HG02623 (cell line): Measurements from ENCODE around the gene OR51B5.
A peak's percentile ranks its signal among the peaks of the same experiment; 100 is the strongest.
"Not testable (repeated sequence)": the region's sequence is repeated elsewhere in the genome, so short reads cannot be mapped to it uniquely, and the experiment has no call there.

Source experiments
- ATAC-seq: cut with Tn5 transposase; IDR thresholded peaks from one replicate; pipeline ENCODE4 v1.9.1; 2021; ENCODE audit warnings: moderate library complexity; ENCODE audit not compliant: unreplicated experiment

The OR51B5 gene, protein sequence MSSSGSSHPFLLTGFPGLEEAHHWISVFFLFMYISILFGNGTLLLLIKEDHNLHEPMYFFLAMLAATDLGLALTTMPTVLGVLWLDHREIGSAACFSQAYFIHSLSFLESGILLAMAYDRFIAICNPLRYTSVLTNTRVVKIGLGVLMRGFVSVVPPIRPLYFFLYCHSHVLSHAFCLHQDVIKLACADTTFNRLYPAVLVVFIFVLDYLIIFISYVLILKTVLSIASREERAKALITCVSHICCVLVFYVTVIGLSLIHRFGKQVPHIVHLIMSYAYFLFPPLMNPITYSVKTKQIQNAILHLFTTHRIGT

DNA sequence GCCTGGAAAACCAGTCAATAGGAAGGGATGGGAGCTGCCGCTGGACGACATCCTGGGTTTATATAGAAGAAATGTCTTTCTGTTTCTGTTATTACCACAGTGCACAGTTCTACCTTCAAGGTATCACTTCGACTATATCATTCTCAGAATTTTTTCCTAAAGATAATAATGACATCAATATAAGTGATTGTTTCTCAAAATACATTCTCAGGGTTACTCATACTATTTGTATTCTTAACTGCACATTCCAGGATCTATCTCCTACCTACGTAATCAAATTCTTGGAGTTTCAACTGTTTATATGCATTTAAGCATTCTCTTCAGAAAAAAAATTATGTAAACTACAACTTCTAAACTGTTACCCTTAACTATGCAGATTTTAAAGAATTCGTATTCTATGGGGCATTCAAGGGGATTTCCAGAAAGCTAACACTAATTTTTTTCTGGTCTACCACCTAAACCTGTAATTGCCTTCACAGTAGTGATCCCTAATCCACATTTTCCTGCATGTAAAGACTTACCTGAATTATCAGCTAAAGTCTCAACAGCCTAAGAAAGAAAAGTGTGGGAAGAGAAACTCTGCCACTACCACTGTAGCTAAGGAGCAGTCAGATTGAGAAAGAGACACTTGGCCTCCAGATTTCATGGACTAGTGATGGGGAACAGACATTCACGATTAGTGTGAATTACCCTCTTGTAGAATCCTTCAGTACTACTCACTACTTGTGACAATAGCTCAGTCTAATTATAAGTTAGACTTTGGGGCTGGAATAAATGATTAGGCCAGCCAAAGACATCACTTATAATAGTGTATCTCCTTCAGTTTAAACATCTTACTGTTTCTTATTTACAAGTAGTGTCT, at the start of gene OR51B5:
Gene OR51B5, minus strand, starts transcription at position 51 of the 862 bp plus-strand sequence. Its CDS starts 0 bp downstream, at position 51.
- ATAC-seq, result no peak

DNA sequence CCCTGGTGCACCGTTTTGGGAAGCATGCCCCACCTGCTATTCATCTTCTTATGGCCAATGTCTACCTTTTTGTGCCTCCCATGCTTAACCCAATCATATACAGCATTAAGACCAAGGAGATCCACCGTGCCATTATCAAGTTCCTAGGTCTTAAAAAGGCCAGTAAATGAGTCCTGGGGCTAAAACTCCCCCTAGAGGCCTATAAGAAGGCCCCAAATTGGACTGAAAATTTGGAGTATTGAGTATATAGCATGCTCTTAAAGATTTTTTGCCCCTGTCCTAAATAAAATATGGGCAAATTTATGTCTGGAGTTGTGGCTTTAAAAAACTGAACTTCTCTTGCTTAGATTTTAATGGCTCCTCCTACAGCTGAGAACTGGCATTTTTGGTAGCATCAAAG, 46.9 kb upstream of the OR51B5 start:
- ATAC-seq, result no peak

DNA sequence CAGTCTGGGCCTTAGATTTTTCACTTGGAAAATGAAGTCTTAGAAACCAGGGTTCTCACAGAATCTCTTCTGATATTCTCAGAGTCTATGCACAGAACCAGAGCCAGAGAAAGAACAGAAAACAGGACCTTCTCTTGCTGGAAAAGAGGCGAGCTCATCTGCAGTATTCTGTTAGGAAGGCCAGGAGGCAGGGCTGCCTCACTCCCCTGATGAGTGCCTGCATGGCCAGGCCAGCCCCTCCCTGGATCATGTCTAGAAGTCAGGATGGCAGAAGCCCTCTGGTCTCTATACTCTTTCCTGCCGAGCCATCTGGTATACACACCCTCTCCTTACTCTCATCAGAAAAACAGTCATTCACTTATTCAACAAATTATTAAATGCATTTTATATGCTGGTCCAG, 41.0 kb upstream of the OR51B5 start:
- no peak for ATAC-seq

DNA sequence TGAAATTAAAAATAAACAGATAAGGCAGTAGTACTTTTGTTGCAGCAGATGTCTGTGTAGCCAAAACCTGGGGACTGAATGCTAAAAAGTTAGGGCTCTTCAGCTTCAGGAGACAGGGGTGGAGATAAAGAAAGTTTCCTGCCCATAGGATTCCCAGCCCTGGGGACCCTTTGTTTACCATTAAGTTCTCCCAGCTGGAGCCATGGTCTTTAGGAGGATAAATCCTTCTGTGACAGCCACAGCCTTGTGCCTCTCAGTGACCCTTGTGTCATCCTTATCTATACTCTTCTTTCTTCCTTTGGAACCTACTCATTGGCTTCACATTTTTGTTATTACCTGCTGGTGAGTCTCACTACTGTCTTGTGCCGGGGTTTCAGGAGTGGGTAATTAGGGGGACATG, 40.3 kb upstream of the OR51B5 start, which contains the start of gene OR51M1:
Gene OR51M1, plus strand, starts transcription at position 237 of the 400 bp plus-strand sequence. CDS start 5,587 bp downstream, outside the sequence.
- no peak for ATAC-seq

DNA sequence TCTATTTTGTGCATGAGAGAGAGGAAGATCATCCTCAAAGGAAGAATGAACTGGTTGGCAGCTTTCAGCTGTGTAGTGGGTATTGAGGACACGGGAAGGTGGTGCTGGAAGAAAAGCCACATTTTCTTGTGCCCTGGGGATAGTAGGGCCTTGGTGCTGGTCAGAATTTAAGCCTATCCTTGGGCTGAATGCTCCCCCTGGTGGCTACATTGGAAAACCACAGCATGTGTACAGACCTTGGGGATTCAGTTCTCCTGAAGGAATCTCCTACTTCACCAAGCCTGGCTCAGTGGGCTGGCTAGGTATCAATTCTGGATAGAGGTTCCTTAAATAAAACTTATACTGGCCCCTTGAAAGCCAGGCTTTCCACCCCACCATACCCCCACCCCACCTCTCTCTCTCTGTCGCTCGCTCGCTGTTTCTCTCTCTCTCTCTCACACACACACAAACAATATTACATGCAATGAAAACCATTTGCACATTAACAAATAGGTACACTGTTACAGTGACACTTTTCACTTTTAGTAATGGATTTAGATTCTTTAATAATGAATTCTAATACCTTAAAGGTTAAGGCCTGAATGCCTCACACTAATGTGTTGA, 37.5 kb upstream of the OR51B5 start:
- peak; percentile 89 for ATAC-seq

DNA sequence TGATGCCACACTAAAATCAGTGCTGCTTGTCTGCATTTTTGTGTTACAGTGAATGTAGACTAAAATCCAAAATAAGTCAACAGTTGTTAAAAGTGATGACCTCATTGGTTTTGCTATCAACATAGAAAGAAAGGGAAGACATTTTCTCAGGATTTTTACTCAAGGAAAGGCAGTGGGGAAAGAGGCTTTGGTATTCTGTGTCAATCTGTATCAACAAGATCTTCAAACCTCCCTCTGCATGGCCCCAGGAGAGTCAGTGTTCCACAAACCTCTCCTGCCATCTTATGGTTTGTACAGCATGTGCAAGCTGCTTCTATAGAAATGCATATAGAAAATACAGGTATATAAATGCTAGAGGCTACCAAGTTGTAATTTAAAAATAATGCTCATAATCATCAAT, 26.5 kb upstream of the OR51B5 start:
- ATAC-seq, result no peak

DNA sequence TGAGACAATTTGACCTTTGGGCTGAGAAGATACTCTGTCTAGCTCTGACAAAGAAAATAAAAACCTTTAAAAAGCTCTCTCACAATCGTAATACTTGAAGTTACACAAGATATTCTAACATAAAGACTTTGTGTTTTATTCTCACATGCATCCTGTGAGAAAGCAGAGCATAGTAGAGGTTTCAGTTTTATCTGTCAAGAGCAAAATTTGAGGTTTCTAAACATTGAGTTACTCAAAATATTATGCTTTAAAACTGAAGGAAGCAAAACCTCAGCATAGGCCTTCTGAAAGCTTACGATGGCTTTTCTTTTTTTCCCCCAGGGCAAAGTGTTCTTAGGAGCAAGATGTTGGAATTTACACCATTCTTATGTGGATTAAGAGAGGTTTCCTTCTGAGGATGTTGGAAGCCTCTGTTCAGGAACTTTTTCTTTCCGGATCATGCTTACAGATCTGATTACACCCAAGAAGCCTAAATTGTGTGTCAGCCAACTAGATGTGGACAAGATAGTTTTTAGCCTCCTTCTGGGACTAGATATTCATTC, 25.2 kb upstream of the OR51B5 start:
- no peak for ATAC-seq

DNA sequence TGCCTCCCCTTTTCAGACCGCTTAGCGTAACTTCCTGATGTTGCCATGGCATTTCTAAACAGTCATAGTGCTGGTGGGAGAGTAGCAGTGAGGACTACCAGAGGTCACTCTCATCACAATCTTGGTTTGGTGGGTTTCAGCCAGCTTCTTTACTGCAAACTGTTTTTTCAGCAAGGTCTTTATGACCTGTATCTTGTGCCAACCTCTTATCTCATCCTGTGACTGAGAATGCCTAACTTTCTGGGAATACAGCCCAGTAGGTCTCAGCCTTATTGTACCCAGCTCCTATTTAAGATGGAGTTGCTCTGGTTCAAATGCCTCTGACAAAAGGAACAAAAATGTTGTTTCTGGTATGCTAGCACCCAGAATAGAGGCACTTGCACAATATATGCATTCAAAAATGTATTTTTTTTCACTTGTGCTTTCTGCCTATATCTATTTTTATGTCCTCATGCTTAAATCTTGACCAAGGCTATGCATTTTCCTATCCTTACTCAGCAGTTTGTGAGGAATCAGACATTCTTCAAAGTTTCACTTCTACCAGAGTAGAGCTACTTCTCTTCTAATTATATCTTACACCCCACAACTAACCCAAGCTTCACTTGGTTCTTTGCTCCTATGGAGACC, 24.2 kb upstream of the OR51B5 start:
- ATAC-seq, result no peak

DNA sequence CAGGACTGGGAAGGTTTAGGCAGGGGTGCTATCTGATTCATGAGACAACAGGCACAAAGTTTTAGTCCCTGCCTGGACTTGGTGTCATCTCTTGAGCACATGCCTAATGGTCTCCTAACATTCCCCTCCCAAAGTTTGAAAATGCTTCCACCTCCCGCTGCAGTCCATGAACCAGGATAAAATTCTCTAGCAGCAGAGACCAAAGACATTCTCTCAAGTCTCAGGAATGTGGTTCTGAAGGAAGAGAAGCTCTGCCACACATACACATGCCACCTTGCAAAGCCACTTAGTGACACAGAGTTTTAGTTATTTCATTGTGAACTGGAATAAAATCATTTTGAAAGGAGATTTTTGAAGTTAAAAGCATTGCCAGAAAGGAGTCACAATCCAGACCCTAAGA, 23.5 kb upstream of the OR51B5 start:
- no peak for ATAC-seq

DNA sequence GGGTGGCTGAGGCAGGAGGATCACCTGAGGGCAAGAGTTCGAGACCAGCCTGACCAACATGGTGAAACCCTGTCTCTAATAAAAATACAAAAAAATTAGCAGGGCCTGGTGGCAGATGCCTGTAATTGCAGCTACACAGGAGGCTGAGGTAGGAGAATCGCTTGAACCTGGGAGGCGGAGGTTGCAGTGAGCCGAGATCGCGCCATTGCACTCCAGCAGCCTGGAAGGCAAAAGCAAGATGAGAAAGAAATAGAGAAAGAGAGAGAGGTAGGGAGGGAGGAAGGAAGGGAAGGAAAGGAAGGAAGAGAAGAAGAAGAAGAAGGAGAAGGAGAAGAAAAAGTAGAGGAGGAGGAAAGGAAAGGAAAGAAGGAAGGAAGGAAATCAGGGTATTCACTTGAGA, 23.0 kb upstream of the OR51B5 start:
- ATAC-seq, result not testable (repeated sequence)

DNA sequence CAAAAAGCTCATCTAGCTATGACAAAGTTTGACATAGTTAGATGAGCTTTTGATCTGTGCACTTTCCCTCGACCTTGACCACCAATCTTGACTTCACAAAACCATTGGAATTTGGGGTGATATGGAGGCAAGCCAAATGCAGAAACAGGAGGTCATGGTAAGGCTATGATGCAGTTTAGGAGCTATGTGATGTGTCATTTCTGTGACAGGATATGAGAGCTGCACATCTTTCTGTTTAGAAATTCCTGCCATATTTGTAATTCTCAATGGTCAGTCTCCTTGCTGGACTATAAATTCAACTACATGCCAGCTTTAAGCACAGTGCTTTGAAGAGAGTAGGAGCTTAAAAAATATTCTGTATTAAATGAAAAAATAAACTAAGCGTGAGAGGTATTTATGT, 20.9 kb upstream of the OR51B5 start:
- no peak for ATAC-seq

DNA sequence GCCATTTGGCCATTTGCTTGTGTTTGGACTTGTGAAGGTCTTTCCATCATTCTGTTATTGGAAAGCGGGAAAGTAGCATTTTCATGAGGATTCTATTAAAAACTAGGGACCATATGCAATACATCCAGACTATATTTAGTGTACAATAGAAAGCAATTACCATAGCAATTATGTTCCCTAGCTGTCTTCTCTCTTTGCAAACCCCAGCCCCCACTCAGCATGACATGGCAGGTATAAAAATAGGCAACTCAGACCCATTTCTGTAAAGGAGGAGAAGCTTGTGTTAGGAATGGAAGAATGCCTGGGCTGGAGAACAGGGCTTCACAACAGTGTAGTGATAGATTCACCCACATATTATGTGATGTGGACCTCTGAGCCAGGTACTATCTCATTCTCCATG, 20.4 kb upstream of the OR51B5 start:
- no peak for ATAC-seq

DNA sequence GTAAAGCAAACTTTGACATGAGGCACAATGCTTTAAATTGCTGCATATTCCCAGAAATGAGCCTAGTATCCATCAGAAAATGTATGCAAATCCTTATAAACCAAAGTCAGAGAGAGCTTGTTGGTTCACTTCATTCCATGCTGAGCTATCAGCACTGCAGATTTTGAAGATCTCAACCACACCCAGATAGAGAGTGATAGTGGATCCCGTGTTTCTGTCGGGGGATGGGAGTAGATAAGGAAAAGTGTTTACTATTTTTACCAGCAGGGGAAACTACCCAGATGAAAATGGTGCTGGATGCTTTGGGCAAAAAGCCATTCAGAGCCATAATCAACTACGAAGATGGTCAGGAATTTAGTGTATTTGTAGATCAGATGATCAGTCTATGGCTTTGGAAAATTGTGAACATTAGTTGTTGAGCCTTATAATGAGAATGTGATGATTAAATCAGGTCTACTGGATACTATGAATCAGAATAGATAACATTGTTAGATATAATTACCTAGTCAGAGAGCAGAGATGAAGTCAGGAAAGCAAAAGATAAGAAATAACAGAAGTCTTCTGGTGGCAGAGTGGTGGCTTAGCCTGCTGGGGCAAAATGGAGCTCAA, 18.8 kb upstream of the OR51B5 start:
- no peak for ATAC-seq

DNA sequence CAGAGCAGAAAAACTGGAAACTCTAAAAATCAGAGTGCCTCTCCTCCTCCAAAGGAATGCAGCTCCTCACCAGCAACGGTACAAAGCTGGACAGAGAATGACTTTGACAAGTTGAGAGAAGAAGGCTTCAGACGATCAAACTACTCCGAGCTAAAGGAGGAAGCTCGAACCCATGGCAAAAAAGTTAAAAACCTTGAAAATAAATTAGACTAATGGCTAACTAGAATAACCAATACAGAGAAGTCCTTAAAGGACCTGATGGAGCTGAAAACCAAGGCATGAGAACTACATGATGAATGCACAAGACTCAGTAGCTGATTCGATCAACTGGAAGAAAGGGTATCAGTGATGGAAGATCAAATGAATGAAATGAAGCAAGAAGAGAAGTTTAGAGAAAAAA, 12.7 kb upstream of the OR51B5 start:
- not testable (repeated sequence) for ATAC-seq

DNA sequence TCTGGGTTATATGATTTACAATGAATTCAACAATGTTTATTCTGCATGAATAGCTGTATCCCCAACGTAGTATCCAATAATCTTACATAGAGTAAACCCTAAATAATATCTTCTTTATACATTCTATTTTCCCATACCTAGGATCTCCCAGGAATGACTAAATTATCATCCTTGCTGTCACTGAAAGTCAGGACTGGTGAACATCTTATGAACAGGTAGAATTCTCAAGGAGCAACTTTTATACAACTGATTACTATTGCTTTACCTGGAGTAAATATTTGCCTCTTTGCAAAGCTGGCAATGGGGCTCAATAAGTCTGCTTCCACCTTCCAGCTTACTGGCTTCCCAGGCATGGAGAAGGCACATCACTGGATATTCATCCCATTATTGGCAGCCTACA, 7.9 kb upstream of the OR51B5 start, which contains the start of gene OR51B6:
Gene OR51B6, plus strand, starts transcription at position 301 of the 400 bp plus-strand sequence. Its CDS starts 0 bp downstream, at position 301.
- no peak for ATAC-seq

DNA sequence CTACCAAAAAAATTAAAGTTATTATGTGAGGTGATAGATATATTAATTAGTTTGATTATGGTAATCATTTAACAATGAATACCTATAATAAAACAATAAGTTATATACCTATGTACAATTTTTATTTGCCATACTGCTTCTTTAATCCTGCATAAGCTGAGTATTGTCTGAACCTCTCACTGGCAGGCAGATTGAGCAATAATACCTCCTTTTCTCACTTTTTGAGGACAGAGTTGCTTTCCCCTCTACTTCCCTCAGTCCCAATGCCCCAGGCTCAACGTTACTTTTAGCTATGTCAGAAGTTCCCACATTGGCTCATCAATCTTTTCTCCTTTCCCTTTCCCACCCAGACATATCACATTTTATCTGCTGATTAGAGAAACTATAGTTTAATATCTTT, 6.2 kb upstream of the OR51B5 start:
- ATAC-seq, result no peak

DNA sequence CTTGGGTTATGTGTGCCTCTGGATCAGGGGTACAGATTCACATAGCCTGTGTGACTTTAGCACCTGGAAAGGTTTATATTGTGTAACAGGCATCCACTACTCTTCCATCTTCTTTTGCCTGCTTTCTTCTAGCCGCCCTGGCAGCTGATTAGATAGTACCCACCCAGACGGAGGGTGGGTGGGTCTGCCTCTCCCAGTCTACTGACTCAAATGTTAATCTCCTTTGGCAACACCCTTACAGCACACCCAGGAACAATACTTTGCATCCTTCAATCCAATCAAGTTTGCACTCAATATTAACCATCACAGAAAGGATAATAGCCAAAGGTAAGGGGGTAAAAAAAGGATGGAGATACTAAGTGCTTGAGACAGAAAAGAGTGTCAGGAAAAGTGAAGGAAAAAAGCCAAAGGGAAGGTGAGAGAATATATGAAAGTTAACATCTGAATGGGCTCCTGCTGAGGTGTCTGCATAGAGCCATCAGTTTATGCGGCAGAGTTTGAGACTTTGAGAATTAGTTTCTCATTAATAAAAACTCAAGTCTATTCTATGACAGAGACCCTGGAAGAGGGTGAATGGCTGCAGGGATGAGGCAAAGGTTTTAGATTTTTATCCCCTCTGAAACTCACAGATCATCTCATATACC, 5.3 kb upstream of the OR51B5 start:
- ATAC-seq, result no peak

DNA sequence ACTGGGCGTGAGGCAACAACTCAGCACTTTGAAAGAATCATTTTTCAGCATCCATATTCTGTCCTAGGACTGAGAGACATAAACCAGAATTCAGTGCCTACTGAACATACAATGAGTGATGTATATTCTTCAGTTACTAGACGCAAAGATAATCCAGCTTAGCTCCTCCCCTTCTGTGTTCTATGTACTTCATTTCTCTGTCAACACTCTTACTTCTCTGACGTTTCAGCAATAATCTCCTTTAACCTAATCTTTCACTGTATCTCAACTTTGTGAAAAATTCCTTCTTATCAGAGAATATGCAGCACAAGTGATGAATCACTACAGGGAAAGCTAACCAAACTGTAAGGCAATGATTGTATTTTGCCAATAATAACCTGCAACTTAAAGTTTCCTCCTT, 2.5 kb upstream of the OR51B5 start:
- no peak for ATAC-seq

DNA sequence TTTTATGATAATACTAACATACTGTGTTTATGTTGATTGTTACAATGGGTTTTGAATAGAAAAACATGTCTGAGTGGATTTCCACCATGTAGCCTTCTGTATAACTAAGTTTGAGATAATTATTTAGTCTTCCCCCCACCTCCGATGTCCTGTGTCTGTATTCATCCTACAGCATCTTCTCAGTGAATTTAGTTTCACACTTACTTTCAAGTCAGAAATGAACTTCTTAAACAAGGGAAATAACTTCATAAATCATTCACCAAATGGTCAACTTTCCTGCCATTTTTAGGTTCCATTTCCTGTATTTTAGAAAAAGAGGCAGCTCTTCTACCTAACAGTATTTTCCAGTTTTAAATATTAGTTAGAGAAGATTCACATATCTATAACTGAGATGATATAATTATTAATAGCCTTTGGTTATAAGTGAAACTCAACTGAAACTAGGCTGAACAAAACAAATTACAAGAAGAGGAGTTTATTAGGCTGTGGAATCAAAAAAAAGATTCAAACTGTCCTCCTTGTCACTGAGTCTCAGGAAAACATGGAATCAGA, 3.5 kb downstream of the OR51B5 start:
- peak; percentile 63 for ATAC-seq

DNA sequence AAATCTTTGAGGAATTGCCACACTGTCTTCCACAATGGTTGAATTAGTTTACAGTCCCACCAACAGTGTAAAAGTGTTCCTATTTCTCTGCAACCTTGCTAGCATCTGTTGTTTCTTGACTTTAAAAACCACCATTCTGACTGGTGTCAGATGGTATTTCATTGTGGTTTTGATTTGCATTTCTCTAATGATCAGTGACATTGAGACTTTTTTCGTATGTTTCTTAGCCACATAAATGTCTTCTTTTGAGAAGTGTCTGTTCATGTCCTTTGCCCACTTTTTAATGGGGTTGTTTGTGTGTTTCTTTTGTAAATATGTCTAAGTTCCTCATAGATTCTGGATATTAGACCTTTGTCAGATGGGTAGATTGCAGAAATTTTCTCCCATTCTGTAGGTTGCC, 6.1 kb downstream of the OR51B5 start:
- ATAC-seq, result not testable (repeated sequence)
